MM.1S (cell line): ENCODE measurements around the gene CEP70.
"Not testable (repeated sequence)": the region's sequence is repeated elsewhere in the genome, so short reads cannot be mapped to it uniquely, and the experiment has no call there.

Experiments used
- DNase-seq: peaks from one replicate; pipeline ENCODE4 v3.0.0-alpha.2; 2015
- H2AFZ ChIP-seq: fragments of 300-600 bp; sonication (generic); 2 replicates; pipeline ENCODE4 v1.6.0; 2016; ENCODE audit warnings: antibody characterized with exemption, low read length
- H3F3A ChIP-seq: fragments of 300-600 bp; sonication (generic); 2 replicates; pipeline ENCODE4 v1.6.1; 2016; ENCODE audit warnings: mild to moderate bottlenecking, antibody characterized with exemption, low read length, moderate library complexity, mixed read lengths; ENCODE audit not compliant: insufficient read depth
- H3K27ac ChIP-seq: fragments of 300-600 bp; sonication (generic); 2 replicates; pipeline ENCODE4 v1.5.1; 2016; ENCODE audit warnings: mild to moderate bottlenecking, low read length
- H3K27me3 ChIP-seq: fragments of 300-600 bp; sonication (generic); replicated peaks from 2 replicates; pipeline ENCODE4 v1.6.0; 2016; ENCODE audit warnings: low read length; ENCODE audit not compliant: insufficient read depth
- H3K36me3 ChIP-seq: fragments of 300-600 bp; sonication (generic); replicated peaks from 2 replicates; pipeline ENCODE4 v1.6.1; 2016; ENCODE audit warnings: mild to moderate bottlenecking, low read length, mixed read lengths; ENCODE audit not compliant: insufficient read depth
- H3K4me1 ChIP-seq: fragments of 300-600 bp; sonication (generic); 2 replicates; pipeline ENCODE4 v1.6.1; 2016; ENCODE audit warnings: low read length, mixed read lengths
- H3K4me2 ChIP-seq: fragments of 300-600 bp; sonication (generic); 2 replicates; pipeline ENCODE4 v1.6.0; 2016; ENCODE audit warnings: low read depth, low read length
- H3K4me3 ChIP-seq: fragments of 300-600 bp; sonication (generic); 2 replicates; pipeline ENCODE4 v1.5.1; 2016; ENCODE audit warnings: low read length, mixed read lengths
- H3K79me2 ChIP-seq: fragments of 300-600 bp; sonication (generic); 2 replicates; pipeline ENCODE4 v1.6.1; 2016; ENCODE audit warnings: mixed run types, low read length, mixed read lengths
- H3K9ac ChIP-seq: fragments of 300-600 bp; sonication (generic); 2 replicates; pipeline ENCODE4 v1.6.1; 2016; ENCODE audit warnings: low read length, mixed read lengths
- H3K9me2 ChIP-seq: fragments of 300-600 bp; sonication (generic); replicated peaks from 2 replicates; pipeline ENCODE4 v1.6.1; 2016; ENCODE audit warnings: mild to moderate bottlenecking, low read length, mixed read lengths; ENCODE audit not compliant: insufficient read depth
- H3K9me3 ChIP-seq: fragments of 300-600 bp; sonication (generic); replicated peaks from 2 replicates; pipeline ENCODE4 v1.6.1; 2016; ENCODE audit warnings: mild to moderate bottlenecking, low read length, mixed read lengths; ENCODE audit not compliant: insufficient read depth
- H4K20me1 ChIP-seq: fragments of 300-600 bp; sonication (generic); 2 replicates; pipeline ENCODE4 v1.6.1; 2016; ENCODE audit warnings: mild to moderate bottlenecking, low read length, moderate library complexity, mixed read lengths; ENCODE audit not compliant: insufficient read depth
- EZH2 ChIP-seq: fragments of 300-600 bp; sonication (generic); optimal IDR thresholded peaks from 2 replicates; pipeline ENCODE3; 2017; ENCODE audit warnings: low read depth, mild to moderate bottlenecking, antibody characterized with exemption, low read length, mixed read lengths
- EZH2phosphoT487 ChIP-seq: fragments of 300-600 bp; sonication (generic); IDR thresholded peaks from 2 replicates; pipeline ENCODE4 v1.6.1; 2018; ENCODE audit warnings: antibody characterized with exemption, low read length
- TF ChIP-seq, protein P1 (sequence below): fragments of 300-600 bp; sonication (generic); IDR thresholded peaks from 2 replicates; pipeline ENCODE4 v1.5.1; 2016; ENCODE audit warnings: antibody characterized with exemption, low read length, mixed read lengths

CEP70 gene

DNA sequence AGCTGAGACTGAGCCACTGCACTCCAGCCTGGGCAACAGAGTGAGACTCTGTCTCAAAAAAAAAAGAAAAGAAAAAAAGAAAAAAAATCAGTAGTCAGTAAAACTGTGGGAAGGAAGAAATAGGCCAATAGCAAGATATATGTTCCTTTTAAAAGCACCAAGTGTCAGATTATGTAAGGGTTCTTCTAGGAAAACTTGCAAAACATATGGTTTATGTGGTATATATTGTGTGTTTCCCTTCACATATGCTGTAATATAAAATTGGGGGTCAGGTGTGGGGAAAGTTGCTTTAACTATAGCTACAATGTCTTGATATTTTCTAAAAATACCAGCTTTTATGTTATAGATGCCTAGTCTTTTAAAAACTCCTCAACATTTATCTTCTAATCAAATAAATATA lies 95.1 kb downstream of the CEP70 start:
- no peak overlapping the region for H2AFZ ChIP-seq

DNA sequence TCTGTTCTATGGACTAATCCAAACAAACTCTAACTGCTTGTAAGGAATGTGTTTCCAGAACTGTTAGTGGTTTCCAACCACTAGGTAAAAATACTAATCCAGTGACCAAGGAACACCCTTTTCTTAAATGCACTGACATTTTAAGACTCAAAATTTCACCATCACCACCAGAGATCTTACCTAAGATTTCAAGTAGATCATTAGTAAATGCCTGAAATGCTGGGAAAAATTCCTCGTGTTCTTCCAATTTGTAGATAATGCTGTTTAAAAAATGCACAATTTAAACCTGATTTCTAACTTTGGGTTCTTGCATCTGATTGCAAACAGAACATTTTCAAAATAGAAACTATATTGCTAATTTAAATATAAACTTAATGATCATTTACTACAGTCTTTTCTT lies 96.2 kb downstream of the CEP70 start:
- Histone ChIP-seq H3K27ac (no peak overlapping the region), H3K79me2 (no peaks in the 10 kb centered on the region), H3K27me3 (no peaks in the 10 kb centered on the region), H3K4me1 (no peaks in the 10 kb centered on the region), H3F3A (no peaks in the 10 kb centered on the region), H3K4me2 (no peak overlapping the region), H2AFZ (no peak overlapping the region), H3K4me3 (no peak overlapping the region), H3K9ac (no peak overlapping the region), H4K20me1 (no peaks in the 10 kb centered on the region), H3K9me2 (no peaks in the 10 kb centered on the region), H3K36me3 (no peaks in the 10 kb centered on the region), H3K9me3 (no peaks in the 10 kb centered on the region)
- no peak for TF ChIP-seq EZH2
- no peak for DNase-seq

More for the DNA sequence above, 95.1 kb downstream of the CEP70 start:
- H3K4me1 ChIP-seq: no peaks in the 10 kb centered on the region
- no peak overlapping the region for H3K4me2 ChIP-seq
- no peaks in the 10 kb centered on the region for H3K27me3 ChIP-seq
- no peaks in the 10 kb centered on the region for H4K20me1 ChIP-seq
- no peaks in the 10 kb centered on the region for H3K9me2 ChIP-seq
- no peak overlapping the region for H3K27ac ChIP-seq
- TF ChIP-seq, protein P1, sequence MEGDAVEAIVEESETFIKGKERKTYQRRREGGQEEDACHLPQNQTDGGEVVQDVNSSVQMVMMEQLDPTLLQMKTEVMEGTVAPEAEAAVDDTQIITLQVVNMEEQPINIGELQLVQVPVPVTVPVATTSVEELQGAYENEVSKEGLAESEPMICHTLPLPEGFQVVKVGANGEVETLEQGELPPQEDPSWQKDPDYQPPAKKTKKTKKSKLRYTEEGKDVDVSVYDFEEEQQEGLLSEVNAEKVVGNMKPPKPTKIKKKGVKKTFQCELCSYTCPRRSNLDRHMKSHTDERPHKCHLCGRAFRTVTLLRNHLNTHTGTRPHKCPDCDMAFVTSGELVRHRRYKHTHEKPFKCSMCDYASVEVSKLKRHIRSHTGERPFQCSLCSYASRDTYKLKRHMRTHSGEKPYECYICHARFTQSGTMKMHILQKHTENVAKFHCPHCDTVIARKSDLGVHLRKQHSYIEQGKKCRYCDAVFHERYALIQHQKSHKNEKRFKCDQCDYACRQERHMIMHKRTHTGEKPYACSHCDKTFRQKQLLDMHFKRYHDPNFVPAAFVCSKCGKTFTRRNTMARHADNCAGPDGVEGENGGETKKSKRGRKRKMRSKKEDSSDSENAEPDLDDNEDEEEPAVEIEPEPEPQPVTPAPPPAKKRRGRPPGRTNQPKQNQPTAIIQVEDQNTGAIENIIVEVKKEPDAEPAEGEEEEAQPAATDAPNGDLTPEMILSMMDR: no peak
- TF ChIP-seq EZH2 (no peak), EZH2phosphoT487 (no peak)
- no peaks in the 10 kb centered on the region for H3K79me2 ChIP-seq
- no peak overlapping the region for H3K9ac ChIP-seq
- no peaks in the 10 kb centered on the region for H3K9me3 ChIP-seq
- no peak for DNase-seq
- no peak overlapping the region for H3K4me3 ChIP-seq
- no peaks in the 10 kb centered on the region for H3F3A ChIP-seq
- no peaks in the 10 kb centered on the region for H3K36me3 ChIP-seq

DNA sequence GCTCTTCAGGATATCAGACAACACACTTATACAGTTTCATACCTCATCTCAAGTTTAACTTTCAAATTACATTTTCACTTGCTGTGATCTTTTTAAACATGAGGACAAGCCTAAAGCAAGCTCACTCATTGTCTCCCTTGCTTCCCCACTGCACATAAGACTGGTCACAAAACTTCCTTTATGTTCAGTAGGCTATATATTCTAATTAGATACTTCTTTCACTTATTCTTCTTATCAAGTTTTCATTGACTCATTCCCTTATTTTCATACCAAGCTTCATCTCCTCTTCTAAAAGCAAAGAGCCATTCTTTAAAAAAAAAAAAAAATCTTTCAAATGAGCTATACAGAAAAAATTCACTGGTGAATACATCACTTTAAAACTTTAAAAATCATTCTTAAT lies 97.0 kb downstream of the CEP70 start:
- no peaks in the 10 kb centered on the region for H3K36me3 ChIP-seq
- H3F3A ChIP-seq: no peaks in the 10 kb centered on the region
- no peak overlapping the region for H3K9ac ChIP-seq
- no peaks in the 10 kb centered on the region for H3K27me3 ChIP-seq
- H3K9me2 ChIP-seq: no peaks in the 10 kb centered on the region
- no peak overlapping the region for H2AFZ ChIP-seq
- H3K4me1 ChIP-seq: no peaks in the 10 kb centered on the region
- no peaks in the 10 kb centered on the region for H3K79me2 ChIP-seq
- H4K20me1 ChIP-seq: no peaks in the 10 kb centered on the region
- H3K4me3 ChIP-seq: no peak overlapping the region
- DNase-seq: no peak
- no peaks in the 10 kb centered on the region for H3K9me3 ChIP-seq
- no peak overlapping the region for H3K27ac ChIP-seq
- no peak for TF ChIP-seq EZH2phosphoT487
- TF ChIP-seq, protein P1: no peak
- no peak overlapping the region for H3K4me2 ChIP-seq

DNA sequence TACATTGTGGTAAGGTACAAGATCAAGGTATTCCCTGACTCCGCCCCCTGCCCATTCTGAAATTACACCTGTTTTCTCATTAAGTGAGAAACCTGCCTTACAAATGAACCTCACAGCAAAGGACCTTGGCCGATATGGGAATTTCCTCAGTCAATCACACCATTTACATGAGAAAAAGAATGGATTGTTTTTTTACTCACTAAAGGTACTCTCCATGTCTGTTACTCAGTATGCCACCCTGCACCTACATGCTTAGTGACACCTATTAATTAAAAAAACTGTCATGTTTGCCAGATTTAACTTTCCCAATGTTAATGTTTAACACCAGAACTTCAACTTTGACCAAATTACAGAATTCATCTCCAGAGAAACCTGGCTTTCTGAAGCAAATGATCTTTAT lies 97.6 kb downstream of the CEP70 start:
- no peaks in the 10 kb centered on the region for H3K27me3 ChIP-seq
- H2AFZ ChIP-seq: no peak overlapping the region
- no peak overlapping the region for H3K4me3 ChIP-seq
- H3K9me2 ChIP-seq: no peaks in the 10 kb centered on the region
- DNase-seq: no peak
- TF ChIP-seq EZH2 (no peak), EZH2phosphoT487 (no peak)
- TF ChIP-seq, protein P1: no peak
- H3K4me1 ChIP-seq: no peaks in the 10 kb centered on the region
- H3K4me2 ChIP-seq: no peak overlapping the region
- no peaks in the 10 kb centered on the region for H3F3A ChIP-seq
- H3K9me3 ChIP-seq: no peaks in the 10 kb centered on the region
- H4K20me1 ChIP-seq: no peaks in the 10 kb centered on the region
- H3K36me3 ChIP-seq: no peaks in the 10 kb centered on the region
- H3K9ac ChIP-seq: no peak overlapping the region
- H3K27ac ChIP-seq: no peak overlapping the region
- no peaks in the 10 kb centered on the region for H3K79me2 ChIP-seq

DNA sequence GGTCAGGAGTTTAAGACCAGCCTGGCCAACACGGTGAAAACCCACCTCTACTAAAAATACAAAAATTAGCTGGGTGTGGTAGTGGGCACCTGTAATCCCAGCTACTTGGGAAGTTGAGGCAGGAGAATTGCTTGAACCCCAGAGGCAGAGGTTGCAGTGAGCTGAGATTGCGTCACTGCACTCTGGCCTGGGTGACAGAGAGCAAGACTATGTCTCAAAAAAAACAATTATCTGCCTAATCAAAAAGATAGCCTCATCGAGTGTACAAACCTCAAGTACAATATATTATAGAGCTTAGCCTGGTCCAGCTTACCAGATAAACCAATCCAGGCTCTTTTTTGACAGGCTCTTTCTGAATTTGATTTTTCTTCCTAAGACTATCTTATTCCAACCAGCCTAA lies 98.4 kb downstream of the CEP70 start:
- not testable (repeated sequence) for H3K9ac ChIP-seq, H3K36me3 ChIP-seq, H3K79me2 ChIP-seq, H3K9me3 ChIP-seq, H3F3A ChIP-seq, DNase-seq, H3K9me2 ChIP-seq, H2AFZ ChIP-seq, H3K27me3 ChIP-seq, H3K4me1 ChIP-seq, H3K4me3 ChIP-seq, H3K27ac ChIP-seq, H3K4me2 ChIP-seq, H4K20me1 ChIP-seq
